Tibial nerve (tissue), 4 donors: ENCODE data around the gene MBNL2.

Source experiments
- EP300 ChIP-seq, 2 donors: sonication (generic); formaldehyde crosslinking; IDR thresholded peaks; one replicate each; pipeline ENCODE4 v1.6.1; 2017; ENCODE audit warnings: antibody characterized with exemption in 2 of 2, mild to moderate bottlenecking in 1 of 2
- POLR2A ChIP-seq, 2 donors: fragments of 450-650 bp; IDR thresholded peaks; one replicate each; pipeline ENCODE4 v1.6.1; 2017; ENCODE audit warnings: antibody characterized with exemption in 2 of 2, mild to moderate bottlenecking in 2 of 2, moderate library complexity in 2 of 2
- TF ChIP-seq, protein P1 (sequence below), 5 experiments: fragments of 200-600 bp in 3 of 5; fragments of 450-650 bp in 2 of 5; sonication (generic) in 3 of 5; IDR thresholded peaks; one replicate each; pipeline ENCODE4 v1.5.1; 2016 to 2019; ENCODE audit warnings: antibody characterized with exemption in 5 of 5, mild to moderate bottlenecking in 3 of 5, moderate library complexity in 2 of 5

DNA sequence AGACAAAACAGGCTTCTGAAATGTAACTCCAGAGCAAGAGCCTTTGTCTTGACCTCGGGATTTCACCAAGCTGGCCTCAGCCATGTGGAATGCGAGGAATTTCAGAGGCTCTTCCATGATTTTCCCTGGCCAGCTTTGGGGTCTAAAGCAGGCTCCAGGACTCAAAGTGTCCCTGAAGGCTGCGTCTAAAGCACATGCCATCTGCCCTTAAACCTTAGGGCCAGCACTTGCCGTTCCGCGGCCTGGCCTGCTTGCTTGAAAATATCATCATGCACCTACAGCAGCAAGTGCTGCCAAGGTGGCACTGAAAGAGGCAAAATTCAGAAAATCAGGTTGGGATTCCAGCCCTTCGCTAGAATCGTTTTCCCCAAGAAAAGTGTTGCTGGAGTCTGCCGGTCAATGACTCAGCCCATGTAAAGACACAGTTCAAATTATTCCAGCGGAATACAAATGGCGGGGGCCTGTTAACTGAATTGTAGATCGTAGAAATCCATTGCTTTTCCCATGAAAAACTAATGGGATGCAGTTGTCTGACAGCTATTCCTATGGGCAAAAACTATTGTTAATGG lies 106.2 kb downstream of the MBNL2 start:
- TF ChIP-seq, protein P1, sequence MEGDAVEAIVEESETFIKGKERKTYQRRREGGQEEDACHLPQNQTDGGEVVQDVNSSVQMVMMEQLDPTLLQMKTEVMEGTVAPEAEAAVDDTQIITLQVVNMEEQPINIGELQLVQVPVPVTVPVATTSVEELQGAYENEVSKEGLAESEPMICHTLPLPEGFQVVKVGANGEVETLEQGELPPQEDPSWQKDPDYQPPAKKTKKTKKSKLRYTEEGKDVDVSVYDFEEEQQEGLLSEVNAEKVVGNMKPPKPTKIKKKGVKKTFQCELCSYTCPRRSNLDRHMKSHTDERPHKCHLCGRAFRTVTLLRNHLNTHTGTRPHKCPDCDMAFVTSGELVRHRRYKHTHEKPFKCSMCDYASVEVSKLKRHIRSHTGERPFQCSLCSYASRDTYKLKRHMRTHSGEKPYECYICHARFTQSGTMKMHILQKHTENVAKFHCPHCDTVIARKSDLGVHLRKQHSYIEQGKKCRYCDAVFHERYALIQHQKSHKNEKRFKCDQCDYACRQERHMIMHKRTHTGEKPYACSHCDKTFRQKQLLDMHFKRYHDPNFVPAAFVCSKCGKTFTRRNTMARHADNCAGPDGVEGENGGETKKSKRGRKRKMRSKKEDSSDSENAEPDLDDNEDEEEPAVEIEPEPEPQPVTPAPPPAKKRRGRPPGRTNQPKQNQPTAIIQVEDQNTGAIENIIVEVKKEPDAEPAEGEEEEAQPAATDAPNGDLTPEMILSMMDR (IDR thresholded peaks at IDR 0.05), result no peak
- no peak for TF ChIP-seq POLR2A (IDR thresholded peaks at IDR 0.05)
- peak in 1 of 2 donors; percentile 23 for TF ChIP-seq EP300 (IDR thresholded peaks at IDR 0.05)
